ENCODE measurements around the gene NRN1.

NRN1 gene

DNA sequence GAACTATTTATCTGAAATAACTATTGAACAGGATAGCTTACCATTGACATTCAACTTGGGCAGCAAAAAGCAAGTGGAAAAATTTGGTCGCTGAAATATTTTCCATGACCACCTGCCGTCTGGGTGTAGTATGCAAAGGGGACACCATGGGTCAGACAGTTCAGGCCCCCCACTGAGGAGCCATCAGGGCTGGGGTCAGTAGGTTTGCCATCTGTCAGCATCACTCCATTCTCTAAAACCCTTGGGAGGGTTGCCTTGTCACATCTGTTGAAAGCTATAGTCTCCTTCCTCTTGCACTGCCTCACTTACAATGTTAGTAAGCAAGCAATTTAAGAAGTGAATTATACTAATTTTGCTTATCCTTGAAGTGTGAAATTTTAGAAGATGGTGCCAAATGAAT, 44.9 kb downstream of the NRN1 start:
- Histone ChIP-seq H3K4me1 (ENCODE audit: insufficient read depth, low read length, severe bottlenecking) (no peaks in the 10 kb centered on the region), H3K9me2 (ENCODE audit: low read depth, low read length) (no peaks in the 10 kb centered on the region), H3K9ac (ENCODE audit: low read length) (no peak overlapping the region), H3K79me2 (ENCODE audit: insufficient read depth, low read length) (no peaks in the 10 kb centered on the region), H3K36me3 (ENCODE audit: insufficient read depth, low read length) (no peaks in the 10 kb centered on the region), H3K4me3 (ENCODE audit: low read depth, low read length, poor library complexity, severe bottlenecking) (no peak overlapping the region), H3K27me3 (ENCODE audit: insufficient read depth, low read length) (no peaks in the 10 kb centered on the region; the same call in 1 of the 2 replicates), H3F3A (ENCODE audit: insufficient read depth, low read length) (no peaks in the 10 kb centered on the region), H3K27ac (ENCODE audit: low read depth, low read length, poor library complexity, severe bottlenecking) (no peak overlapping the region), H3K4me2 (ENCODE audit: low read length) (no peak overlapping the region), H3K9me3 (ENCODE audit: low read length) (no peaks in the 10 kb centered on the region), H4K20me1 (ENCODE audit: insufficient read depth, low read length) (no peaks in the 10 kb centered on the region), H2AFZ (ENCODE audit: low read length) (no peak overlapping the region)
- no peak for TF ChIP-seq EZH2 (IDR thresholded peaks at IDR 0.05; ENCODE audit: borderline replicate concordance, low read length)
- TF ChIP-seq, protein P1, sequence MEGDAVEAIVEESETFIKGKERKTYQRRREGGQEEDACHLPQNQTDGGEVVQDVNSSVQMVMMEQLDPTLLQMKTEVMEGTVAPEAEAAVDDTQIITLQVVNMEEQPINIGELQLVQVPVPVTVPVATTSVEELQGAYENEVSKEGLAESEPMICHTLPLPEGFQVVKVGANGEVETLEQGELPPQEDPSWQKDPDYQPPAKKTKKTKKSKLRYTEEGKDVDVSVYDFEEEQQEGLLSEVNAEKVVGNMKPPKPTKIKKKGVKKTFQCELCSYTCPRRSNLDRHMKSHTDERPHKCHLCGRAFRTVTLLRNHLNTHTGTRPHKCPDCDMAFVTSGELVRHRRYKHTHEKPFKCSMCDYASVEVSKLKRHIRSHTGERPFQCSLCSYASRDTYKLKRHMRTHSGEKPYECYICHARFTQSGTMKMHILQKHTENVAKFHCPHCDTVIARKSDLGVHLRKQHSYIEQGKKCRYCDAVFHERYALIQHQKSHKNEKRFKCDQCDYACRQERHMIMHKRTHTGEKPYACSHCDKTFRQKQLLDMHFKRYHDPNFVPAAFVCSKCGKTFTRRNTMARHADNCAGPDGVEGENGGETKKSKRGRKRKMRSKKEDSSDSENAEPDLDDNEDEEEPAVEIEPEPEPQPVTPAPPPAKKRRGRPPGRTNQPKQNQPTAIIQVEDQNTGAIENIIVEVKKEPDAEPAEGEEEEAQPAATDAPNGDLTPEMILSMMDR (IDR thresholded peaks at IDR 0.05; ENCODE audit: low read length): no peak

GRCh38 chr6:5960456-5960855, 46.3 kb downstream of the NRN1 start:
- Histone ChIP-seq H3K79me2 (ENCODE audit: insufficient read depth, low read length) (no peaks in the 10 kb centered on the region), H3K9me3 (ENCODE audit: low read length) (no peaks in the 10 kb centered on the region), H3K27ac (ENCODE audit: low read depth, low read length, poor library complexity, severe bottlenecking) (no peak overlapping the region), H3K4me2 (ENCODE audit: low read length) (no peak overlapping the region), H4K20me1 (ENCODE audit: insufficient read depth, low read length) (no peaks in the 10 kb centered on the region), H3K4me1 (ENCODE audit: insufficient read depth, low read length, severe bottlenecking) (no peaks in the 10 kb centered on the region), H3K4me3 (ENCODE audit: low read depth, low read length, poor library complexity, severe bottlenecking) (no peak overlapping the region), H2AFZ (ENCODE audit: low read length) (no peak overlapping the region), H3K9ac (ENCODE audit: low read length) (no peak overlapping the region), H3K9me2 (ENCODE audit: low read depth, low read length) (no peaks in the 10 kb centered on the region), H3K36me3 (ENCODE audit: insufficient read depth, low read length) (no peaks in the 10 kb centered on the region), H3K27me3 (ENCODE audit: insufficient read depth, low read length) (no peaks in the 10 kb centered on the region; the same call in 1 of the 2 replicates), H3F3A (ENCODE audit: insufficient read depth, low read length) (no peaks in the 10 kb centered on the region)
- TF ChIP-seq, protein P1 (IDR thresholded peaks at IDR 0.05; ENCODE audit: low read length): no peak
- no peak for TF ChIP-seq EZH2 (IDR thresholded peaks at IDR 0.05; ENCODE audit: borderline replicate concordance, low read length)

DNA sequence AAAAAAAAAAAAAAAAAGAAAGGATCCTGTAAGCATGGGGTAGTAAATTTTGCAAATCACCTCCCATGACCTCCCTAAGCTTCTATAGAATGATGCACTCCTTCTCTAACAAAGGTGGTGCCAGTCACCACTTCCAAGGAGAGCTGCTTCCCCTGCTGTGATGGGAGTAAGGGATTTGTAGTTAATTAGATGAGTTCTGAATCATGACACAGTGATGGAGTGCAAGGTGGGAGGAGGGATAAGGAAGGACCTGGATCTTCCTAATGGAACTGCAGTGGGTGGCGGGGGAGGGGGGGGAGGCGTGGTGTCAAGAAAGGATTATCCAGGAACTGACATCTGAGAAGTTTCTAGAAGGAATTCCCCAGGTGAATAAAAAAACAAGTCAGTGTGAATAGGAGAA, 47.8 kb downstream of the NRN1 start:
- Histone ChIP-seq H3K9ac (ENCODE audit: low read length) (no peak overlapping the region), H4K20me1 (ENCODE audit: insufficient read depth, low read length) (no peaks in the 10 kb centered on the region), H2AFZ (ENCODE audit: low read length) (no peak overlapping the region), H3K9me3 (ENCODE audit: low read length) (no peaks in the 10 kb centered on the region), H3K36me3 (ENCODE audit: insufficient read depth, low read length) (no peaks in the 10 kb centered on the region), H3K4me1 (ENCODE audit: insufficient read depth, low read length, severe bottlenecking) (no peaks in the 10 kb centered on the region), H3K9me2 (ENCODE audit: low read depth, low read length) (no peaks in the 10 kb centered on the region), H3K4me2 (ENCODE audit: low read length) (no peak overlapping the region), H3K27me3 (ENCODE audit: insufficient read depth, low read length) (peaks cover 3% of the 10 kb centered on the region; the same call in 1 of the 2 replicates), H3F3A (ENCODE audit: insufficient read depth, low read length) (no peaks in the 10 kb centered on the region), H3K27ac (ENCODE audit: low read depth, low read length, poor library complexity, severe bottlenecking) (no peak overlapping the region), H3K79me2 (ENCODE audit: insufficient read depth, low read length) (no peaks in the 10 kb centered on the region), H3K4me3 (ENCODE audit: low read depth, low read length, poor library complexity, severe bottlenecking) (no peak overlapping the region)
- TF ChIP-seq, protein P1 (IDR thresholded peaks at IDR 0.05; ENCODE audit: low read length): no peak
- no peak for TF ChIP-seq EZH2 (IDR thresholded peaks at IDR 0.05; ENCODE audit: borderline replicate concordance, low read length)
